RKO (cell line): ENCODE results near the gene UGT3A2.

Experiments used
- DNase-seq: peaks from one replicate; pipeline ENCODE4 v3.0.0-alpha.2; 2016; ENCODE audit warnings: low spot score

The UGT3A2 gene

GRCh38 chr5:36066540-36067210, at the start of gene UGT3A2:
TSS of gene UGT3A2 (minus strand) at chr5:36066882. CDS start at chr5:36066789, 93 bp downstream.
- no peak for DNase-seq

- DNase-seq, result no peak
Measured at GRCh38 chr5:36111238-36111637, 44.6 kb upstream of the UGT3A2 start.

GRCh38 chr5:36108758-36109460, 42.2 kb upstream of the UGT3A2 start:
- no peak for DNase-seq

- DNase-seq, result no peak
Measured at GRCh38 chr5:36105819-36106218, 39.1 kb upstream of the UGT3A2 start.

- no peak for DNase-seq
Measured at GRCh38 chr5:36099748-36100147, 33.1 kb upstream of the UGT3A2 start.

GRCh38 chr5:36096486-36096885, 29.8 kb upstream of the UGT3A2 start:
- no peak for DNase-seq

GRCh38 chr5:36089989-36090388, 23.3 kb upstream of the UGT3A2 start:
- peak; percentile 69 for DNase-seq

GRCh38 chr5:36079200-36079781, 12.6 kb upstream of the UGT3A2 start:
- peak; percentile 64 for DNase-seq

- DNase-seq, result no peak
Measured at GRCh38 chr5:36078430-36078829, 11.7 kb upstream of the UGT3A2 start.

- DNase-seq, result no peak
Measured at GRCh38 chr5:36073595-36074216, 7.0 kb upstream of the UGT3A2 start.

- no peak for DNase-seq
Measured at GRCh38 chr5:36070687-36071571, 4.2 kb upstream of the UGT3A2 start.

GRCh38 chr5:36068751-36069281, 2.1 kb upstream of the UGT3A2 start:
- DNase-seq, result no peak

- DNase-seq, result no peak
Measured at GRCh38 chr5:36066001-36066539, 612 bp downstream of the UGT3A2 start.

- peak; percentile 54 for DNase-seq
Measured at GRCh38 chr5:36060420-36060887, 6.2 kb downstream of the UGT3A2 start.

- DNase-seq, result no peak
Measured at GRCh38 chr5:36059571-36060419, 6.9 kb downstream of the UGT3A2 start.

GRCh38 chr5:36058776-36059175, 7.9 kb downstream of the UGT3A2 start:
- no peak for DNase-seq

GRCh38 chr5:36057386-36057785, 9.3 kb downstream of the UGT3A2 start:
- no peak for DNase-seq

GRCh38 chr5:36056422-36056821, 10.3 kb downstream of the UGT3A2 start:
- no peak for DNase-seq

GRCh38 chr5:36055984-36056383, 10.7 kb downstream of the UGT3A2 start:
- DNase-seq, result no peak

GRCh38 chr5:36054647-36055046, 12.0 kb downstream of the UGT3A2 start:
- no peak for DNase-seq
